RWPE1 (cell line): ENCODE measurements around the gene RHBDD2.

ENCODE experiments used
- CTCF ChIA-PET: fragments of 350-600 bp; sonication (Branson Sonifier 250); formaldehyde crosslinking; extraction: SDS; loops from one replicate; lab custom pipeline; 2021; lab: Yijun Ruan, JAX
- POLR2A ChIA-PET: fragments of 400-600 bp; formaldehyde crosslinking; extraction: SDS; loops from one replicate; lab custom pipeline; 2020; ENCODE audit warnings: antibody characterized with exemption; ENCODE audit not compliant: low non-redundant PET; lab: Yijun Ruan, JAX
- DNase-seq: peaks from one replicate; pipeline ENCODE4 v3.0.0; 2012; ENCODE audit warnings: low spot score
- H3K27ac ChIP-seq: fragments of 450-650 bp; 2 replicates; pipeline ENCODE4 v1.5.1; 2017
- TF ChIP-seq, protein P1 (sequence below): fragments of 450-650 bp; conservative IDR thresholded peaks from 2 replicates; pipeline ENCODE4 v1.5.1; 2017; ENCODE audit warnings: low read depth, mild to moderate bottlenecking

The RHBDD2 gene

GRCh38 chr7:75924889-75925288 lies 46.1 kb downstream of the RHBDD2 start:
- DNase-seq, result no peak
- TF ChIP-seq, protein P1, sequence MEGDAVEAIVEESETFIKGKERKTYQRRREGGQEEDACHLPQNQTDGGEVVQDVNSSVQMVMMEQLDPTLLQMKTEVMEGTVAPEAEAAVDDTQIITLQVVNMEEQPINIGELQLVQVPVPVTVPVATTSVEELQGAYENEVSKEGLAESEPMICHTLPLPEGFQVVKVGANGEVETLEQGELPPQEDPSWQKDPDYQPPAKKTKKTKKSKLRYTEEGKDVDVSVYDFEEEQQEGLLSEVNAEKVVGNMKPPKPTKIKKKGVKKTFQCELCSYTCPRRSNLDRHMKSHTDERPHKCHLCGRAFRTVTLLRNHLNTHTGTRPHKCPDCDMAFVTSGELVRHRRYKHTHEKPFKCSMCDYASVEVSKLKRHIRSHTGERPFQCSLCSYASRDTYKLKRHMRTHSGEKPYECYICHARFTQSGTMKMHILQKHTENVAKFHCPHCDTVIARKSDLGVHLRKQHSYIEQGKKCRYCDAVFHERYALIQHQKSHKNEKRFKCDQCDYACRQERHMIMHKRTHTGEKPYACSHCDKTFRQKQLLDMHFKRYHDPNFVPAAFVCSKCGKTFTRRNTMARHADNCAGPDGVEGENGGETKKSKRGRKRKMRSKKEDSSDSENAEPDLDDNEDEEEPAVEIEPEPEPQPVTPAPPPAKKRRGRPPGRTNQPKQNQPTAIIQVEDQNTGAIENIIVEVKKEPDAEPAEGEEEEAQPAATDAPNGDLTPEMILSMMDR, result no peak
- CTCF ChIA-PET, result no interaction called here
- no peak overlapping the region for H3K27ac ChIP-seq
- POLR2A ChIA-PET, result interaction anchor here (1.1 kb wide), 1 partner anchor 10 kb away, joined by 5 read pairs; the partner anchor contains the start of gene POR

DNA sequence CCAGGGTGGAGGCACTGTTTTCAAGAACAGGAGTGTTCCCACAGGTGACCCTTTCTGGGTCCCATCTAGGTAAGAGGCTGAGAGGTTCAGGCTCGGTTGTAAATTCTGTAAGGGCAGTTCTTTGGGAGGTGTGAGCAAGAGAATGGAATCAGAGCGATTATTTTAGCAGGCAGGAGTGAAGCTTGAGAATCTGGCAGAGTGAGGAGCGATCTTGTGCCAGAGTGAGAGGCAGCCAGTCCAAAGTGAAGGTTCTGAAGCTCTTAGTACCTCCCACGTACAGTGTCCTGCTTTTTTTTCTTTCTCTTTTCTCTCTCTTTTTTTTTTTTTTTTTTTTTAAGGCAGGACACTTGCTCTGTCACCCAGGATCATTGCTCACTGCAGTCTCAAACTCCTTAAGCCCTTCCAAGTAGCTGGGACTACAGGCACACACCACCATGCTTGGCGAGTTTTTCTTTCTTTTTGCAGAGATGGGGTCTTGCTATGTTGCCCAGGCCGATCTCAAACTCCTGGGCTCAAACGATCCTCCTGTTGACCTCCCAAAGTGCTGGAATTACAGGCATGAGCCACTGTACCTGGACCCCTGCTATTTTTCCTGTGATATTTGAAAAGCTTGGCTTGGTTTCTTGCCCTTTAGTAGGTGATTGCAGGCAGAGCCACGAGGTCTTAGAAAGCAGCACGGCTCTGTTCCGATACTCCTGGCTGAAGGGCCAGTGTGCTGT lies 47.0 kb downstream of the RHBDD2 start:
- TF ChIP-seq, protein P1, result no peak
- CTCF ChIA-PET, result interaction anchor here (0.6 kb wide), 1 partner anchor 56 kb away, joined by 4 read pairs; no protein-coding TSS in a partner anchor
- POLR2A ChIA-PET, result no interaction called here
- no peak for DNase-seq
- H3K27ac ChIP-seq, result no peak overlapping the region

DNA sequence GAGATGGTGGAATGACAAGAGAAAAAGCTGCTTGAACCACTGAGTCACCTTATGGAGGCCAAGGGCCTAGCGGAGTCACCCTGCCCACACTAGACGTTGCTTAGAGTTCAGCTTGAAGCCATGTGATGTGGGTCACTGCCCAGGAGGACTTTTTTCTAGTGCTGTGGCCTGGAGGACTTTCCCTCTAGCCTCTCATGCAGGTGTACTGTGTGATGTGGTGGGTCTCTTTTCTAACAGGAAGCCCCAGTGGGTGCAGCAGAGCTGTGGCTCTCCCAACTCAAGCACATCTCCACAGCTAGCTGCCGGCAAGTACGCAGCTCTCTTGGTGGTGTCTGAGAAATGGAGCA lies 49.7 kb downstream of the RHBDD2 start:
- POLR2A ChIA-PET, result interaction anchor here (0.7 kb wide), 1 partner anchor 12 kb away, joined by 3 read pairs; no protein-coding TSS in a partner anchor
- CTCF ChIA-PET, result no interaction called here
- DNase-seq, result no peak
- TF ChIP-seq, protein P1, result no peak
- H3K27ac ChIP-seq, result 0 out of 2 replicates have a peak overlapping the region, but pooled peaks have one; percentile 7

GRCh38 chr7:75931680-75932079 lies 52.8 kb downstream of the RHBDD2 start:
- DNase-seq, result no peak
- TF ChIP-seq, protein P1, result no peak
- ChIA-PET POLR2A (no interaction called here), CTCF (interaction anchor here (0.8 kb wide), 1 partner anchor 16 kb away, joined by 3 read pairs; no protein-coding TSS in a partner anchor)
- no peak overlapping the region for H3K27ac ChIP-seq

DNA sequence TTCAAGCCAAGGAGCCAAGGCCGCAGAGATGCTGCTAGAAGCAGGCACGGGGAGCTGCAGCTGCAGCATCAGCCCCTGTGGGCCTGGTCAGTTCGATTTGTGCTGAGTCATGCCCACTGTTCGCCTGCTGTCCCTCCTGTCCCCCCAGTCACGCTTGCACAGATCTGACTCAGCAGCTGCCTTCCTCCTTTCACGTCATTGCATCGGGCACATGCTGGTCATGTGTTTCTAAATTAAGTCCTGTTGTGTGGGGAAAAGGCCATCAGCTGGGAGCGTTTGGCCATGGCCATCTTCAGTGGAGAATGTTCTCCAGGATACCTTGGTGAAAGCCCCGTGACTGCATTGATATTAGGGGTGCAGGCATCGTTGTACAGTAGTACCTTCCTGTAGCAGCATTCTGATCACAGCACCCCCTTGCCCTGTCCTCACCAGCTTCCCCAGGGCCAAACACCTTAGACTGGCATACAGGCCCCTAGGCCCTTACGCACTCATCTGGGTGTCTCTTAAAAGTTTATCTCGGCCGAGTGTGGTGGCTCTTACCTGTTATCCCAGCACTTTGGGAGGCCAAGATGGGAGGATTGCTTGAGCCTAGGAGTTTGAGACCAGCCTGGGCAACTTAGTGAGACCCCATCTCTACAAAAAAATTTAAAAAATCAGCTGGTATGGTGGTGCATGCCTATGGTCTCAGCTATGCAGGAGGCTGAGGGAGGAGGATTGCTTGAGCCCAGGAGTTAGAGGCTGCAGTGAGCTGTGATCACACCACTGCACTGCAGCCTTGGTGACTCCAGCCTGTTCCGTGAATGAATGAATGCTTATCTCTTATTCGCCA lies 59.3 kb downstream of the RHBDD2 start:
- POLR2A ChIA-PET, result no interaction called here
- TF ChIP-seq, protein P1, result no peak
- CTCF ChIA-PET, result no interaction called here
- H3K27ac ChIP-seq, result peak overlapping the region; percentile 38
- no peak for DNase-seq
